ENCODE measurements around the gene RSU1. TPM values are rescaled to one million over a fixed set of nuclear protein-coding genes. Genes with fewer than 3 reads are reported as not detected.
A peak's percentile ranks its signal among the peaks of the same experiment; 100 is the strongest.

Gene RSU1
- total and polyA plus RNA-seq, 2 donors (not counting 3 experiments of a cell fraction or from before 2014, with no cell fraction given), result 80.2 to 104 TPM

- ChIA-PET CTCF (interaction anchor here (1.1 to 3.4 kb wide), 3 partner anchors 9 to 893 kb away, joined by 3 to 13 read pairs (median 10); no protein-coding TSS in a partner anchor), POLR2A (interaction anchor here (0.7 kb wide), 1 partner anchor 464 kb away, joined by 6 read pairs; no protein-coding TSS in a partner anchor)
- BruUV-seq (replicated peaks), result no TSS peak
- H3K4me3 ChIP-seq (replicated peaks in 1 of 3; ENCODE audit: insufficient read depth in 1 of 3, low read depth in 1 of 3, low read length in 3 of 3), result no peak overlapping the region
- H3K9ac ChIP-seq (replicated peaks; ENCODE audit: extremely low read depth, insufficient read depth, low read length), result no peak overlapping the region
- DNase-seq (ENCODE audit: low read depth, low spot score), result no peak
- H3K79me2 ChIP-seq (ENCODE audit: control insufficient read depth, insufficient read depth, low read length), result peaks cover 45% of the 10 kb centered on the region
- H3K9me3 ChIP-seq (replicated peaks; ENCODE audit: control insufficient read depth, insufficient read depth, low read length), result no peaks in the 10 kb centered on the region
- dilution Hi-C loops (cut with MboI; ENCODE audit: extremely low pct_ligation_motif_present, low sequenced_read_pairs), result no loop called here
- no peaks in the 10 kb centered on the region for H3K4me1 ChIP-seq (ENCODE audit: control insufficient read depth, extremely low read depth, insufficient read depth, low read length)
- no peak overlapping the region for H3K4me2 ChIP-seq (ENCODE audit: insufficient read depth, low read length)
- peak; percentile 26 for FAIRE-seq
- no peak overlapping the region for H3K27ac ChIP-seq (ENCODE audit: insufficient read depth, low read depth, low read length)
- no peak overlapping the region for H2AFZ ChIP-seq (ENCODE audit: low read depth, low read length)
- no peaks in the 10 kb centered on the region for H4K20me1 ChIP-seq (replicated peaks; ENCODE audit: control insufficient read depth, extremely low read depth, insufficient read depth, low read length)
- no peaks in the 10 kb centered on the region for H3K9me1 ChIP-seq (replicated peaks; ENCODE audit: control insufficient read depth, extremely low read depth, insufficient read depth, low read length)
- TF ChIP-seq EZH2 (IDR thresholded peaks at IDR 0.05; ENCODE audit: borderline replicate concordance, low read depth, low read length, severe bottlenecking), result no peak
- intact Hi-C loops (cut with micrococcal nuclease), result no loop called here
- no peaks in the 10 kb centered on the region for H3K27me3 ChIP-seq (ENCODE audit: control insufficient read depth in 2 of 2, insufficient read depth in 2 of 2, low read length in 2 of 2)
- H3K36me3 ChIP-seq (ENCODE audit: control insufficient read depth in 2 of 2, extremely low read depth in 1 of 2, insufficient read depth in 2 of 2, low read length in 2 of 2), result peaks cover 0 to 3% of the 10 kb centered on the region in 2 experiments
Measured at GRCh38 chr10:16795410-16796073, 21.7 kb downstream of the RSU1 start.

GRCh38 chr10:16794005-16794404 lies 23.2 kb downstream of the RSU1 start:
- dilution Hi-C loops (cut with MboI; ENCODE audit: extremely low pct_ligation_motif_present, low sequenced_read_pairs) (no loop called here), intact Hi-C loops (cut with micrococcal nuclease) (no loop called here)
- no peaks in the 10 kb centered on the region for H3K27me3 ChIP-seq (ENCODE audit: control insufficient read depth in 2 of 2, insufficient read depth in 2 of 2, low read length in 2 of 2)
- no peaks in the 10 kb centered on the region for H3K9me3 ChIP-seq (replicated peaks; ENCODE audit: control insufficient read depth, insufficient read depth, low read length)
- TF ChIP-seq, protein P1, sequence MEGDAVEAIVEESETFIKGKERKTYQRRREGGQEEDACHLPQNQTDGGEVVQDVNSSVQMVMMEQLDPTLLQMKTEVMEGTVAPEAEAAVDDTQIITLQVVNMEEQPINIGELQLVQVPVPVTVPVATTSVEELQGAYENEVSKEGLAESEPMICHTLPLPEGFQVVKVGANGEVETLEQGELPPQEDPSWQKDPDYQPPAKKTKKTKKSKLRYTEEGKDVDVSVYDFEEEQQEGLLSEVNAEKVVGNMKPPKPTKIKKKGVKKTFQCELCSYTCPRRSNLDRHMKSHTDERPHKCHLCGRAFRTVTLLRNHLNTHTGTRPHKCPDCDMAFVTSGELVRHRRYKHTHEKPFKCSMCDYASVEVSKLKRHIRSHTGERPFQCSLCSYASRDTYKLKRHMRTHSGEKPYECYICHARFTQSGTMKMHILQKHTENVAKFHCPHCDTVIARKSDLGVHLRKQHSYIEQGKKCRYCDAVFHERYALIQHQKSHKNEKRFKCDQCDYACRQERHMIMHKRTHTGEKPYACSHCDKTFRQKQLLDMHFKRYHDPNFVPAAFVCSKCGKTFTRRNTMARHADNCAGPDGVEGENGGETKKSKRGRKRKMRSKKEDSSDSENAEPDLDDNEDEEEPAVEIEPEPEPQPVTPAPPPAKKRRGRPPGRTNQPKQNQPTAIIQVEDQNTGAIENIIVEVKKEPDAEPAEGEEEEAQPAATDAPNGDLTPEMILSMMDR (IDR thresholded peaks at IDR 0.05; ENCODE audit: extremely low read depth in 1 of 2, insufficient read depth in 1 of 2, low read depth in 1 of 2, low read length in 2 of 2), result no peak
- TF ChIP-seq FOS (IDR thresholded peaks at IDR 0.05; ENCODE audit: borderline replicate concordance, insufficient read depth, low read length), result no peak
- TF ChIP-seq POLR2A (IDR thresholded peaks at IDR 0.05; ENCODE audit: low read depth, low read length), result no peak
- TF ChIP-seq MAX (IDR thresholded peaks at IDR 0.05; ENCODE audit: insufficient read depth, insufficient read length), result no peak
- no peak for TF ChIP-seq GATA2 (IDR thresholded peaks at IDR 0.05; ENCODE audit: insufficient read depth, insufficient read length, low read depth, low read length)
- no peak for TF ChIP-seq JUN (IDR thresholded peaks at IDR 0.05; ENCODE audit: borderline replicate concordance, insufficient read depth, insufficient read length, low read depth)
- TF ChIP-seq EZH2 (IDR thresholded peaks at IDR 0.05; ENCODE audit: borderline replicate concordance, low read depth, low read length, severe bottlenecking), result no peak
- no peak for TF ChIP-seq POLR2AphosphoS5 (IDR thresholded peaks at IDR 0.05; ENCODE audit: insufficient read depth, low read depth, low read length)
- no peak for TF ChIP-seq MYC (IDR thresholded peaks at IDR 0.05; ENCODE audit: low read depth, low read length)
- H3K79me2 ChIP-seq (ENCODE audit: control insufficient read depth, insufficient read depth, low read length), result peaks cover 33% of the 10 kb centered on the region
- no peak for FAIRE-seq
- H3K9ac ChIP-seq (replicated peaks; ENCODE audit: extremely low read depth, insufficient read depth, low read length), result no peak overlapping the region
- POLR2A ChIA-PET, result no interaction called here
- H3K36me3 ChIP-seq (ENCODE audit: control insufficient read depth in 2 of 2, extremely low read depth in 1 of 2, insufficient read depth in 2 of 2, low read length in 2 of 2), result peaks cover 0 to 3% of the 10 kb centered on the region in 2 experiments
- H3K4me1 ChIP-seq (ENCODE audit: control insufficient read depth, extremely low read depth, insufficient read depth, low read length), result no peaks in the 10 kb centered on the region
- no TSS peak for BruUV-seq (replicated peaks)
- no peak overlapping the region for H3K4me2 ChIP-seq (ENCODE audit: insufficient read depth, low read length)
- no peak overlapping the region for H3K4me3 ChIP-seq (replicated peaks in 1 of 3; ENCODE audit: insufficient read depth in 1 of 3, low read depth in 1 of 3, low read length in 3 of 3)
- no peak overlapping the region for H3K27ac ChIP-seq (ENCODE audit: insufficient read depth, low read depth, low read length)
- CTCF ChIA-PET, result interaction anchor here (3.3 kb wide), 1 partner anchor 17 kb away, joined by 12 read pairs; no protein-coding TSS in a partner anchor
- H2AFZ ChIP-seq (ENCODE audit: low read depth, low read length), result no peak overlapping the region
- H3K9me1 ChIP-seq (replicated peaks; ENCODE audit: control insufficient read depth, extremely low read depth, insufficient read depth, low read length), result no peaks in the 10 kb centered on the region
- no peak for DNase-seq (ENCODE audit: low read depth, low spot score)
- H4K20me1 ChIP-seq (replicated peaks; ENCODE audit: control insufficient read depth, extremely low read depth, insufficient read depth, low read length), result no peaks in the 10 kb centered on the region
